ENCODE results near the gene ARGLU1. TPM values are rescaled to one million over a fixed set of nuclear protein-coding genes. Genes with fewer than 3 reads are reported as not detected.

The ARGLU1 gene
- polyA plus RNA-seq, 1 donor from 2014 or later, result 59.1 TPM

DNA sequence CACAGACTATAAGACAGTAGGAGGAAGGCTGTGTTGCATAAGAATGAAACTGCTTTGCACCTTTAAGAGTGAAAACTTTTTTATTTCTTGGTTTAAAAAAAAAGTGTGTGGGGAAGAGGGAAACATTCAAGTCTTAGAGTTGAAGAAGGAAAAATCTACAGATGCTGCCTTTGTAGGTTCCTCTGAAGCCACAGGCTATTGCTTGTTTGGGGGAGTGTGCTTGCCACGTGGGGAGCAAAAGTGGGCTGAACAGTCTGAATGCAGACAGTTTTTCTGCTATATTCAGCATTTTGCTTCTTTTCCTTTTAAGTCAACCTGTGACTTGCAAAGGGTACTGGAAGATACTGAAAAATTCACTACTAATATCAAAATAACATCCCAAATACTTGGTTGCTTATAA, 69.4 kb downstream of the ARGLU1 start:
- no peak overlapping the region for H3K4me3 Mint-ChIP-seq
- H3K27ac Mint-ChIP-seq, result no peak overlapping the region
- peaks cover 0 to 1% (median 0%) of the 10 kb centered on the region in 3 donors for H3K9me3 Mint-ChIP-seq
- H3K4me1 Mint-ChIP-seq, result peaks cover 5 to 13% (median 11%) of the 10 kb centered on the region in 3 donors
- H3K36me3 Mint-ChIP-seq, result peaks cover 3% of the 10 kb centered on the region
- peaks cover 45% of the 10 kb centered on the region for H3K27me3 Mint-ChIP-seq

DNA sequence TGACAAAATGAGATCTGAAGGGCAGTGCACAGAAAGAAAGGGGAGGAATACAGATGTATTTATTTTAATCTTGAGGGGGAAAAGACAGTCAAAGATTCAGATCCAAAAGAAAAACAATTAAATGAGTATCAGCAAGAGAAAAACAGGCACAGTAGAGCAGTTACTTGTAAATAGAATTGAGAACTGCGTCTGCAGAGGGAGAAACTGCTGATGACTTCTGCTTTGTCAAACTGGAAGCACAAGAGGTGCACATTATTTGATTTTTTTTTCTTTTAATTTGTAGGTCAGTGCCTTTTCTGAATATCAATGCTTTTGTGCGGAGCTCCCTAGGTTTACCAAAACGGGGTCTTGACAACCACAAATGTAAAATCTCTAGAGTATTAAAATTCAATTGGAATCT, 69.8 kb downstream of the ARGLU1 start:
- Mint-ChIP-seq H3K27me3 (peaks cover 48% of the 10 kb centered on the region), H3K9me3 (peaks cover 0 to 2% (median 0%) of the 10 kb centered on the region in 3 donors), H3K36me3 (peaks cover 3% of the 10 kb centered on the region), H3K4me3 (no peak overlapping the region), H3K27ac (no peak overlapping the region), H3K4me1 (peaks cover 8 to 17% (median 15%) of the 10 kb centered on the region in 3 donors)

DNA sequence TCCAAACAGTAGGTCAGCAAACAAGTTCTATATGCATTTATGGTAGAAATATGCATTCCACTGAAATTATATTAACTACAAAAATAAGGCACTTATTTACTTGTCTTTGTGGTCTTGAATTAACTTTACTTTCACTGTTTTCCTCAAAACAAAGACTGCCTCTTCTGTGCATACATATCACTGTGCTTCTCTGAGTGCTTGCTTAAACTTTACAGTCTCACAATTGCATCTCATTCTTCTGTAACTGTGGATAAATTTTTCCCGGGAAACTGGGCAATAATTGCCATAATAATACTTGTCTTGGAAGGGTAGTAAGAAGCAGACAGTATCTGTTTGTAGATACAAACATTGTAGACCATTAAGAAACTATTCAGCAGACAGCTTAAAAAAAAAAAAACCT, 70.9 kb downstream of the ARGLU1 start:
- H3K4me1 Mint-ChIP-seq, result peaks cover 11 to 21% (median 15%) of the 10 kb centered on the region in 3 donors
- peaks cover 3% of the 10 kb centered on the region for H3K36me3 Mint-ChIP-seq
- peaks cover 47% of the 10 kb centered on the region for H3K27me3 Mint-ChIP-seq
- H3K27ac Mint-ChIP-seq, result no peak overlapping the region
- H3K9me3 Mint-ChIP-seq, result peaks cover 0 to 2% (median 0%) of the 10 kb centered on the region in 3 donors
- H3K4me3 Mint-ChIP-seq, result no peak overlapping the region

DNA sequence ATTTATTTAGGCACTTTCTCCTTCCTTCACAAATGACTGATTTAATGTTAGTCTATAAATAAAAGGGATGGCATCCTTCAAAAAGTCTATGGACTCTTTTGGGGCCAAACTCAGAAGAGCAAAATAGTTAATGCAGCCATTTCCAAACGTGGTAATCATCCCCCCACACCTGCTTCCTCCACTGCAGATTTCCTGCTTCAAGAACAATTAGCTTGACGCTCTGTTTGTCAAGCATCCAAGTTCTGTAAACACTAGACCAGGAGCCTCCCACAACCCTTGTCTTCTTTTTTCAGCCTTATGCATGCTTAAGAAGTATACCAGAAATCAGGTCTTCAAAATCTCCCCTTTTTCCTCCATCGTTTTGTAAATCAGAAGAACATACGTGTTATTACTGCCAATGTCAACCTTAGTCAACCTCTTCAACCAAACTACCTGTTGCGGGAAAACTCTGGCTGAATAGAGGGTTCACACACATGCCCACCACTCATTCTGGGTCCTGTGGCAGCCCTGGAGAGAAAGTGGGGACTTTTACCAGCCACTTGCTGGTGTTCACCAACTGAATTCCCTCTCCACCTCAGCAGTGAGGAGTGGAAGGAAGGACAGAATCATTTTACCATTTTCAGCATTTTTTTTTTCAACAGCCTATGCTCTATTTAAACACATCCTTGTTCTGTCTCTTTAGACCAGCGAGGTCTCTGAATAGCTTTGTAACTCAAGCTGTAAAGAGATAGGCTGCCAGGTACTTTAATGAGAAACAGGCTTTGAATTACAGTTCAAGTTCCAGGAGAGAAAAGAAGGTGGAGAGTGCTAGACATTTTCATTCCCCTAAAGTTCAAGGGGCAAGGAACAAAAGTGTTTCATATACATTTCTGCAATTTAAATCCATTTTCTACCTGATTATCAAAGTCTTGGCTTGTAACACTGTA, 71.6 kb downstream of the ARGLU1 start:
- peaks cover 50% of the 10 kb centered on the region for H3K27me3 Mint-ChIP-seq
- peaks cover 0 to 2% (median 0%) of the 10 kb centered on the region in 3 donors for H3K9me3 Mint-ChIP-seq
- H3K4me3 Mint-ChIP-seq, result peak overlapping the region in 1 of 4 donors; percentile 3
- peaks cover 18 to 23% (median 23%) of the 10 kb centered on the region in 3 donors for H3K4me1 Mint-ChIP-seq
- no peak overlapping the region for H3K27ac Mint-ChIP-seq
- peaks cover 3% of the 10 kb centered on the region for H3K36me3 Mint-ChIP-seq

DNA sequence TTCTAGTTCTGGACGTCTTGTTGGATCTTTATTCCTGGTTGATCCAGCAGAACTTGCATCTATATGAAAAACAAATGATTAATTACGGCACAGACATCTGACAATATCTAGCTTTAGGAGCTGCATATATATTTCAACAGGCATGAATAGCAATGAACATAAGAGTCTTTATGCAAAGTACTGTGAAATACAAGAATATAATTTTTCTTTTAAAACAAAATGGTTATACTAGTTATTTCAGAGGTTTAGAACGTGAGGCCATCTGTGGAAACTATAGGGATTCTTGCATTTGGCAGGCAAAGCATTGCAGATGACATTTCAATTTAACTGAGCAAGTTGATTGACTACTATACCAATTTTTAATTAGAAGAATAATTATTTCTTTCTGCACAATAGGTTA, 73.0 kb downstream of the ARGLU1 start:
- H3K27me3 Mint-ChIP-seq, result peaks cover 48% of the 10 kb centered on the region
- H3K4me3 Mint-ChIP-seq, result no peak overlapping the region

DNA sequence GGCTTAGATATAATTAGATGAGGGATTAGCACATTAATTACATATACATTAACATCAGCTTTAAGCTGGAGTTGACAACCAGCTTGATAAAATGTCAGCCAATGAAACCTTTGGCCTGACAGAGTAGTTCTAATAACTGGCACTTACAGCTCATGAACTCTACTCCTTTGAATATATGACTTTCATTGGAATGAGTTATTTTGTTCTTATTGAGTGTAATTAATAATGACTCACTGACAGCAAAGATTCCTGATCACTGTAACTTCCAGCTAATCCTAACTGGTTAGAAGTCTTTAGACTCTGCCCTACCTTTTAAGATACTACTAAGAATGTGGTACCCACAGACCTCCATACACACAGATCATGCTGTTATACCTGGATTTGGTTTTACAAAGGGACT, 73.4 kb downstream of the ARGLU1 start:
- Mint-ChIP-seq H3K27ac (no peak overlapping the region), H3K9me3 (peaks cover 0 to 2% (median 0%) of the 10 kb centered on the region in 3 donors), H3K27me3 (peaks cover 48% of the 10 kb centered on the region), H3K36me3 (peaks cover 3% of the 10 kb centered on the region), H3K4me1 (peaks cover 22 to 32% (median 25%) of the 10 kb centered on the region in 3 donors), H3K4me3 (no peak overlapping the region)

More for the DNA sequence above, 73.0 kb downstream of the ARGLU1 start:
- Mint-ChIP-seq H3K27ac (no peak overlapping the region), H3K4me1 (peaks cover 22 to 32% (median 27%) of the 10 kb centered on the region in 3 donors), H3K36me3 (peaks cover 3% of the 10 kb centered on the region), H3K9me3 (peaks cover 0 to 2% (median 0%) of the 10 kb centered on the region in 3 donors)

DNA sequence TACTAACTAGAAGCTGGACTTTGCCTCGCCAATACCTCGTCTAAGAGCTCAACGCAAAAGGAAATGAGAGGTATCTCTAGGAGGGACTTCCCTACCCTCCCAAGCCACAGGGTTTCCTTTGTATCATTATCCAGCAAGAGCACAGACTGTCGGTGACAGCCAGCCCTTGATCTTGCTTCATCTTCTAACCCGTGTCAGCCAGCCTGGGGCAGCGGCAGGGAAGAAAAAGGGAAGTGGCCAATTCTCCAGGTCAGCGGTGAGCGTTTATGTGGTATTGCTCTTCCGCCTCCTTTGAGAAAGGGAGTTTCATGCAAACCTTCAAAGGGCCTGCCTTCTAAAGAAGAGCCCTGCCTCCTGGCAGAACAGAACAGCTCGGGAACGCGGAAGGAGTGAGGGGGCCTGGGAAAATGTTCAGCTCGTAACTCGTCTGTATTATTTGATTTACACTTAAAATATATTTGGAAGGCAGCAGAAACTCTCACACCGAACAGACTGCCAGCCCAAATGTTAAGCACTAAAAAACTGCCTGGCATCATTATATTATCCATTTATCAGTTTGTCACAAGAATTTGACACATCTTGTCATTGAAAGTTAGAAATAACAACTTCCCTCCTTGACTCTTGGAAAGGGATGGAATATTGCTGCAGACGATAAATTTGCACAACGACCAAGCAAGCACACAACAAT, 74.3 kb downstream of the ARGLU1 start:
- Mint-ChIP-seq H3K27ac (peak overlapping the region in 1 of 3 donors; percentile 33), H3K4me3 (peak overlapping the region in 2 of 4 donors; percentile 49 to 79), H3K4me1 (peaks cover 24 to 32% (median 25%) of the 10 kb centered on the region in 3 donors), H3K36me3 (peaks cover 4% of the 10 kb centered on the region), H3K27me3 (peaks cover 52% of the 10 kb centered on the region), H3K9me3 (peaks cover 0 to 2% (median 0%) of the 10 kb centered on the region in 3 donors)

DNA sequence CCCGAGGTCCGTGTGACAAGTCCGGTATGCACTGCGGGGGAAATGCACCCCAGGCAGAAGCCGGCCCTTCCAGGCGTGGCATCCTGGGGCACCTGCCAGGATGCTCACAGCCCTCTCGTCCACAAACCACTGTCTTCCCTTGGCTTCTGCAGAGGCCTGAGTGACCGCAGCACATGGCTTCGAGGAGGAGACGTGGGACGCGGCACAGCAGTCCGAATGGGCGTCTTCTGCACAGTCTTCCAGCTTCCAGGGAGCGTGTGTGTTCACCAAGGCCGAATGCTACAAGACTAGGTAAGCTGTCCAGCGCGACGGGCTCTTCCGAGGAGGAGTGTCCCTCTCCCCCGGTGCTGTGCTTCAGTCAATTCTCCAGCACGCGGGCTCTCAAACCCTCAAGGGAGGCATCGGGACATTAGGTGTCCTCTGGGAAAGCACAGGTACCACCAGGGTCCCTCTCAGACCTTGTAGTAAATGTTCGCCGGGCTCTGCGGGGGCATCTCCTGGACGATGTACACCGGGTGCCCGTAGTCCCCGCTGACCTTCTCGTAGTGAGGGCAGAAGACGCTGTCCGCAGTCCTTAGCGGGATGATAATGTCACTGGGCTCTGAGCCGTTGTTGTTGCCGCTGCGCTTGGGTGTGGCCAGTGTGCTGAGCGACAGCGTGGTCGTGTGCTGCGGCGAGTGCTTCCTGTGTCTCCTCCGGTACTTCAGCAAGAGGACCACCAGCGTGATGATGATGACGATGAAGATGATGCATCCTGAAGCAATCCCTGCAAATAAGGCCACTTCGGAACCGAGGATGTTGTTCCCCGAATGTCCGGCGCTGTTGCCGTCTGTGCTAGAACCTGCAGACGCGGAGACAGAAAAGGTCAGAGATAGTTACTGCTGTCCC, 75.1 kb downstream of the ARGLU1 start:
- H3K4me3 Mint-ChIP-seq, result peak overlapping the region in 1 of 4 donors; percentile 79
- peaks cover 0 to 2% (median 0%) of the 10 kb centered on the region in 3 donors for H3K9me3 Mint-ChIP-seq
- peaks cover 24 to 29% (median 25%) of the 10 kb centered on the region in 3 donors for H3K4me1 Mint-ChIP-seq
- peak overlapping the region in 1 of 3 donors; percentile 33 for H3K27ac Mint-ChIP-seq
- H3K36me3 Mint-ChIP-seq, result peaks cover 4% of the 10 kb centered on the region
- H3K27me3 Mint-ChIP-seq, result peaks cover 50% of the 10 kb centered on the region

DNA sequence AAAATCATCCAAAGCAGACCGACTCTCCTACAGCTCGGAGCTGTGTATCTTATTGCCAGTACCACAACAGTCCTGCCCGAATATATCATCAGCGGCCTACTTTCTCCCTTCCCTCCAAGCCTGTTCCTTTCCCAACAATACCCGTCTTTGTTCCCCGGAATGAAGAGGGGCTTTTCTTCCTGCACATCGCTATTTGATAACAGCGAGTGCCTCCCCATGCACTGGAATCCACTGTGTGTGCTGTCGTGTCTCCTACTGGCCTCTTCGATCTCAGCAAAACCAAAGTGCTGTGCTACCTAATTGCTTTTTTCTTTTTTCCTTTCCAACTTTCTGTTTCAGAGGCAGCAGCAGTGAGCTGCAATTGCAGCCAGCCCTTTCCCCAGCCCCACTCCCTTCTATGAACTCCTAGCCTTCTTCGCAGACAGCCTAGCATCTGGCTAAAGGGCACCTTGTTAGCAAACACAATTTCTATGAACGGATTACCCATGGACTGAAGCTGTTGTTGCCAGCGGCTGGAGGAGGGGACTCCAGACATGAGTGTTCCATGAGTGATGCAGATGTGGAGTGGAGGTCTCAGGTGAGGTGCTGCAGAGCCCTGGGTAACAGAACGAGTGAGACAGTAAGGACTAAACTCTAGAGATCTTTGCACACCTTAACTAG, 75.9 kb downstream of the ARGLU1 start:
- peak overlapping the region in 1 of 4 donors; percentile 21 for H3K4me3 Mint-ChIP-seq
- H3K9me3 Mint-ChIP-seq, result peaks cover 0 to 2% (median 0%) of the 10 kb centered on the region in 3 donors
- peaks cover 4% of the 10 kb centered on the region for H3K36me3 Mint-ChIP-seq
- H3K27me3 Mint-ChIP-seq, result peaks cover 45% of the 10 kb centered on the region
- H3K4me1 Mint-ChIP-seq, result peaks cover 24 to 27% (median 25%) of the 10 kb centered on the region in 3 donors
- no peak overlapping the region for H3K27ac Mint-ChIP-seq

Other genes starting within 250 kb of the ARGLU1 start
- 0.10 TPM for gene EFNB2, start 32.5 kb downstream of the ARGLU1 start, polyA plus RNA-seq

All from IgD-negative memory B cell (primary cell).